PC-3 (cell line): ENCODE results near the gene RAB4B. TPM values are rescaled to one million over a fixed set of nuclear protein-coding genes. Genes with fewer than 3 reads are reported as not detected.

Experiments
- ATAC-seq: fragments of 200-7000 bp; cut with Tn5 transposase; 2 replicates; pipeline ENCODE4 v1.9.1; 2020; ENCODE audit warnings: mild to moderate bottlenecking, moderate library complexity
- BruUV-seq: library from RNA; stranded (reverse); fragments of 400-500 nt; replicated peaks from 2 replicates; lab custom pipeline; 2021; lab: Mats Ljungman, UMichigan
- CTCF ChIA-PET: fragments of 300-600 bp; sonication (Branson Sonifier 250); formaldehyde crosslinking; loops from one replicate; lab custom pipeline; 2022; ENCODE audit warnings: antibody characterized with exemption; lab: Charles Lee
- POLR2A ChIA-PET: fragments of 300-600 bp; sonication (Branson Sonifier 250); formaldehyde crosslinking; loops from one replicate; lab custom pipeline; 2022; ENCODE audit warnings: antibody characterized with exemption; ENCODE audit not compliant: unreplicated experiment; lab: Charles Lee
- DNase-seq: peaks from one replicate; pipeline ENCODE4 v3.0.0-alpha.2; 2015
- H2AFZ ChIP-seq: fragments of 300-600 bp; sonication (generic); 2 replicates; pipeline ENCODE4 v1.6.0; 2016; ENCODE audit warnings: antibody characterized with exemption, low read length
- H3F3A ChIP-seq: fragments of 300-600 bp; sonication (generic); one replicate; pipeline ENCODE4 v1.6.0; 2017; ENCODE audit warnings: antibody characterized with exemption, low read length, control low read depth, mild to moderate bottlenecking; ENCODE audit not compliant: unreplicated experiment
- H3K27ac ChIP-seq: fragments of 300-600 bp; sonication (generic); 2 replicates; pipeline ENCODE4 v1.5.1; 2016; ENCODE audit warnings: mild to moderate bottlenecking, low read length
- H3K27me3 ChIP-seq: fragments of 300-600 bp; sonication (generic); 2 replicates; pipeline ENCODE4 v1.6.1; 2016; ENCODE audit warnings: low read length, mixed read lengths
- H3K36me3 ChIP-seq: fragments of 300-600 bp; sonication (generic); 2 replicates; pipeline ENCODE4 v1.6.1; 2016; ENCODE audit warnings: low read depth, mixed run types, low read length, mixed read lengths
- H3K4me1 ChIP-seq: fragments of 300-600 bp; sonication (generic); 2 replicates; pipeline ENCODE4 v1.5.1; 2016; ENCODE audit warnings: low read length; ENCODE audit not compliant: insufficient read depth
- H3K4me2 ChIP-seq: fragments of 300-600 bp; sonication (generic); 2 replicates; pipeline ENCODE4 v1.6.0; 2016; ENCODE audit warnings: low read length
- H3K4me3 ChIP-seq: fragments of 300-600 bp; sonication (generic); 2 replicates; pipeline ENCODE4 v1.5.1; 2016; ENCODE audit warnings: mild to moderate bottlenecking, low read length, mixed read lengths
- H3K79me2 ChIP-seq: fragments of 300-600 bp; sonication (generic); 2 replicates; pipeline ENCODE4 v1.6.1; 2017; ENCODE audit warnings: low read length, mixed read lengths
- H3K9ac ChIP-seq: fragments of 300-600 bp; sonication (generic); 2 replicates; pipeline ENCODE4 v1.6.0; 2016; ENCODE audit warnings: mild to moderate bottlenecking, low read length
- H3K9me2 ChIP-seq: fragments of 300-600 bp; sonication (generic); replicated peaks from 2 replicates; pipeline ENCODE4 v1.6.1; 2016; ENCODE audit warnings: mixed run types, low read length, mixed read lengths
- H3K9me3 ChIP-seq: fragments of 300-600 bp; sonication (generic); 2 replicates; pipeline ENCODE4 v1.6.1; 2016; ENCODE audit warnings: low read length, mixed read lengths
- H4K20me1 ChIP-seq: fragments of 300-600 bp; sonication (generic); 2 replicates; pipeline ENCODE4 v1.6.1; 2016; ENCODE audit warnings: low read length, mixed read lengths
- EZH2 ChIP-seq: fragments of 300-600 bp; sonication (generic); IDR thresholded peaks from one replicate; pipeline ENCODE4 v1.6.1; 2017; ENCODE audit warnings: antibody characterized with exemption, mild to moderate bottlenecking, low read length; ENCODE audit not compliant: unreplicated experiment
- EZH2phosphoT487 ChIP-seq: fragments of 300-600 bp; sonication (generic); IDR thresholded peaks from 2 replicates; pipeline ENCODE4 v1.6.1; 2018; ENCODE audit warnings: mild to moderate bottlenecking, antibody characterized with exemption, low read length, borderline replicate concordance
- intact Hi-C: fragments of 100-400 bp; cut with micrococcal nuclease; formaldehyde crosslinking; loops from 2 replicates; pipeline ENCODE4 v1.9.0; 2023
- total RNA-seq: library from RNA; depleted of rRNA; stranded (reverse); fragments of >200 nt; gene quantifications from 2 replicates; pipeline ENCODE4 v1.2.3, GENCODE V29; 2014
- TF ChIP-seq, protein P1 (sequence below): fragments of 300-600 bp; sonication (generic); conservative IDR thresholded peaks from 2 replicates; pipeline ENCODE4 v1.5.1; 2017; ENCODE audit warnings: antibody characterized with exemption, low read depth, mild to moderate bottlenecking, low read length

RAB4B gene
- total RNA-seq, 1 experiment from 2014 or later = 7.4 TPM

DNA sequence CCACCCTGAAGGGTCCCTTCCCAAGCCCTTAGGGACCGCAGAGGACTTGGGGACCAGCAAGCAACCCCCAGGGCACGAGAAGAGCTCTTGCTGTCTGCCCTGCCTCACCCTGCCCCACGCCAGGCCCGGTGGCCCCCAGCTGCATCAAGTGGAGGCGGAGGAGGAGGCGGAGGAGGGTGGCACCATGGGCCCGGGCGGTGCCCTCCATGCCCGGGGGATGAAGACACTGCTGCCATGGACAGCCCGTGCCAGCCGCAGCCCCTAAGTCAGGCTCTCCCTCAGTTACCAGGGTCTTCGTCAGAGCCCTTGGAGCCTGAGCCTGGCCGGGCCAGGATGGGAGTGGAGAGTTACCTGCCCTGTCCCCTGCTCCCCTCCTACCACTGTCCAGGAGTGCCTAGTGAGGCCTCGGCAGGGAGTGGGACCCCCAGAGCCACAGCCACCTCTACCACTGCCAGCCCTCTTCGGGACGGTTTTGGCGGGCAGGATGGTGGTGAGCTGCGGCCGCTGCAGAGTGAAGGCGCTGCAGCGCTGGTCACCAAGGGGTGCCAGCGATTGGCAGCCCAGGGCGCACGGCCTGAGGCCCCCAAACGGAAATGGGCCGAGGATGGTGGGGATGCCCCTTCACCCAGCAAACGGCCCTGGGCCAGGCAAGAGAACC lies 22.4 kb downstream of the RAB4B start:
- H3K27ac ChIP-seq = no peak overlapping the region
- no peaks in the 10 kb centered on the region for H3K9me3 ChIP-seq
- no TSS peak for BruUV-seq
- no peak for ATAC-seq
- DNase-seq = no peak
- no peak overlapping the region for H2AFZ ChIP-seq
- ChIA-PET CTCF (no interaction called here), POLR2A (no interaction called here)
- H3K4me2 ChIP-seq = peak overlapping the region; percentile 92
- peak overlapping the region; percentile 85 for H3K4me3 ChIP-seq
- H3K36me3 ChIP-seq = peaks cover 2% of the 10 kb centered on the region; the same call in 1 of the 2 replicates
- peaks cover 15% of the 10 kb centered on the region; the same call in 1 of the 2 replicates for H4K20me1 ChIP-seq
- no peaks in the 10 kb centered on the region for H3K9me2 ChIP-seq
- H3K4me1 ChIP-seq = peaks cover 36% of the 10 kb centered on the region
- peaks cover 58% of the 10 kb centered on the region for H3K79me2 ChIP-seq
- peak overlapping the region; percentile 71 for H3K9ac ChIP-seq
- no peaks in the 10 kb centered on the region for H3F3A ChIP-seq
- TF ChIP-seq, protein P1, sequence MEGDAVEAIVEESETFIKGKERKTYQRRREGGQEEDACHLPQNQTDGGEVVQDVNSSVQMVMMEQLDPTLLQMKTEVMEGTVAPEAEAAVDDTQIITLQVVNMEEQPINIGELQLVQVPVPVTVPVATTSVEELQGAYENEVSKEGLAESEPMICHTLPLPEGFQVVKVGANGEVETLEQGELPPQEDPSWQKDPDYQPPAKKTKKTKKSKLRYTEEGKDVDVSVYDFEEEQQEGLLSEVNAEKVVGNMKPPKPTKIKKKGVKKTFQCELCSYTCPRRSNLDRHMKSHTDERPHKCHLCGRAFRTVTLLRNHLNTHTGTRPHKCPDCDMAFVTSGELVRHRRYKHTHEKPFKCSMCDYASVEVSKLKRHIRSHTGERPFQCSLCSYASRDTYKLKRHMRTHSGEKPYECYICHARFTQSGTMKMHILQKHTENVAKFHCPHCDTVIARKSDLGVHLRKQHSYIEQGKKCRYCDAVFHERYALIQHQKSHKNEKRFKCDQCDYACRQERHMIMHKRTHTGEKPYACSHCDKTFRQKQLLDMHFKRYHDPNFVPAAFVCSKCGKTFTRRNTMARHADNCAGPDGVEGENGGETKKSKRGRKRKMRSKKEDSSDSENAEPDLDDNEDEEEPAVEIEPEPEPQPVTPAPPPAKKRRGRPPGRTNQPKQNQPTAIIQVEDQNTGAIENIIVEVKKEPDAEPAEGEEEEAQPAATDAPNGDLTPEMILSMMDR = no peak
- TF ChIP-seq EZH2 (no peak), EZH2phosphoT487 (no peak)
- no peaks in the 10 kb centered on the region for H3K27me3 ChIP-seq
- intact Hi-C loops = no loop called here

DNA sequence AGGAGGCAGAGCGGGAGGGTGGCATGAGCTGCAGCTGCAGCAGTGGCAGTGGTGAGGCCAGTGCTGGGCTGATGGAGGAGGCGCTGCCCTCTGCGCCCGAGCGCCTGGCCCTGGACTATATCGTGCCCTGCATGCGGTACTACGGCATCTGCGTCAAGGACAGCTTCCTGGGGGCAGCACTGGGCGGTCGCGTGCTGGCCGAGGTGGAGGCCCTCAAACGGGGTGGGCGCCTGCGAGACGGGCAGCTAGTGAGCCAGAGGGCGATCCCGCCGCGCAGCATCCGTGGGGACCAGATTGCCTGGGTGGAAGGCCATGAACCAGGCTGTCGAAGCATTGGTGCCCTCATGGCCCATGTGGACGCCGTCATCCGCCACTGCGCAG lies 22.9 kb downstream of the RAB4B start:
- Histone ChIP-seq H2AFZ (no peak overlapping the region), H3K9me3 (no peaks in the 10 kb centered on the region), H3F3A (no peaks in the 10 kb centered on the region), H3K4me3 (no peak overlapping the region), H3K27ac (no peak overlapping the region), H3K4me2 (peak overlapping the region; percentile 92; the same call in 1 of the 2 replicates), H3K36me3 (peaks cover 2% of the 10 kb centered on the region; the same call in 1 of the 2 replicates), H4K20me1 (peaks cover 15% of the 10 kb centered on the region; the same call in 1 of the 2 replicates), H3K27me3 (no peaks in the 10 kb centered on the region), H3K9me2 (no peaks in the 10 kb centered on the region), H3K79me2 (peaks cover 62% of the 10 kb centered on the region), H3K9ac (no peak overlapping the region), H3K4me1 (peaks cover 36% of the 10 kb centered on the region)
- BruUV-seq = no TSS peak
- intact Hi-C loops = no loop called here
- CTCF ChIA-PET = no interaction called here
- ATAC-seq (no peak), DNase-seq (no peak)
- POLR2A ChIA-PET = no interaction called here
- TF ChIP-seq EZH2 = no peak
- no peak for TF ChIP-seq EZH2phosphoT487
- TF ChIP-seq, protein P1 = no peak
